GM19467 (cell line): ENCODE results near the gene MUC6.
"Not testable (repeated sequence)": the region's sequence is repeated elsewhere in the genome, so short reads cannot be mapped to it uniquely, and the experiment has no call there.

Experiments used
- ATAC-seq: cut with Tn5 transposase; IDR thresholded peaks from one replicate; pipeline ENCODE4 v1.9.1; 2021; ENCODE audit warnings: mild to moderate bottlenecking, moderate library complexity; ENCODE audit not compliant: unreplicated experiment

Gene MUC6

DNA sequence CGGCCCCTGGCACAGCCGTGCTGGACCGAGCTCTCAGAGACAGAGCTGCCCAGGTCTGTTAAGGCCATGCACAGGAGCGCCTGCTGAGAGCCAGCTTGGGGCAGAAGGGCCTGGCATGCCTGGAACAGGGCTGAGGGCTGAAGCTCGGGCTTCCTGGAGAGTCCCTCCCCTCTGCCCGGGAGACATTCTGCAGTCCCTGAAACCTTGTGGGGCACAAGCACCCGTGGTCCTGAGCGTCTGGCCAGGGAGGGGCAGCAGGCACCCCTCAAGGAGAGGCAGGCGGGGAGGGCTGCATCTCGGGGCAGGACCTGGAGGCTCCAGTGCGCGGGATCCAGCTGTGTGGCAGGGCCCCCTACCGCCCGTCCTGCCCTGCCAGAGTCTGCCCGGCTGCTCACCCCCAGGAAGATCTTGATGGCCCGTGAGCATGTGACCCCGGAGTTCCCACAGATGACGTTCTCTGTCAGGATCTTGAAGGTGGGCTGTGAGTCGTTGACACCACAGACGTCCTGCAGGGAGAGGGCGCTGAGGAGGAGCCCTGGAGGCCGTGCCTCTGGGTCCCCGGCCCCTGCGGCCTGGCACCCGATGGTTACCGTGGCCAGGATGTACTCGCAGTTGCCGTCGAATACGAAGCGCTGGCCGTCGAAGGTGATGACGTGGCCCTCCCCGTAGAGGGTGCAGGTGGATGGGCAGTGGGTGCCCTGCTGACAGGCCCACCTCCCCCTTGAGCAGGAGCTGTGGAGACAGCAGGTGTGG is 10.9 kb downstream of the MUC6 start:
- no peak for ATAC-seq

DNA sequence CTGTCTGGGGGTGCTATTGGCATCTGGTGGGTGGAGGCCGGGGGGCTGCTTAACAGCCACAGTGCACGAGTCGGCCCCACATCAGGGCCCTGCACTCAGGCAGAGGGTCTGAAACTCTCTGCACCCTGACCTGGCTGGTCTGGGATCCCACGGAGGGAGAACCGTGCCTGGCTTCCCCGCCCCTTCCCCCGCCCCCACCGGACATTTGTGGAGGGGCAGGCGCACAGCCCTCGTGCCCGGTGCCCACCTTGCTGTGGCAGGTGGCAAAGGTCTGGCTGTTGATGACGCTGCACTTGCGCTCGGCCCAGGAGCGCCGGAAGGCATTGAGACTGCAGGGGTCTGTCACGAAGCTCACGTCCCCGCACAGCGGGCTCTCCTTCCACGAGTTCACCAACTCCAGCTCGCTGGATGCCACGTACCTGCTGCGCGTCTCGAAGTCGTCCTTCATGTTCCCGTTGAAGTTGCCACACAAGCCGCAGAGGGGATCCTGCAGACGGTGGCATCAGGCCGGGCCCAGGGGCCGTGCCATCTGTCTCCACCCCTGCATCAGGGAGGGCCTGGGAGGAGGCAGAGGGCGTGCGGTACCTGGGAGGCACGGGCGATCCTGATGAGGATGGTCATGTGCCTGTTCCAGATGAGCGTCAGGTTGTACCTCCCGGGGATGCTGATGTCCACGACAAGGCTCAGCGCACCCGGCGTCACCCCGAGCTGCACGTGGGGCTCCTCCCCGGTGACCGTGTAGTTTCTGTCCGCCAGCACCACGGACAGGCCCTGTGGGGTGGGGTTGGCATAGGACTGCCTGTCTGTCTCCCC is 11.7 kb downstream of the MUC6 start:
- no peak for ATAC-seq

DNA sequence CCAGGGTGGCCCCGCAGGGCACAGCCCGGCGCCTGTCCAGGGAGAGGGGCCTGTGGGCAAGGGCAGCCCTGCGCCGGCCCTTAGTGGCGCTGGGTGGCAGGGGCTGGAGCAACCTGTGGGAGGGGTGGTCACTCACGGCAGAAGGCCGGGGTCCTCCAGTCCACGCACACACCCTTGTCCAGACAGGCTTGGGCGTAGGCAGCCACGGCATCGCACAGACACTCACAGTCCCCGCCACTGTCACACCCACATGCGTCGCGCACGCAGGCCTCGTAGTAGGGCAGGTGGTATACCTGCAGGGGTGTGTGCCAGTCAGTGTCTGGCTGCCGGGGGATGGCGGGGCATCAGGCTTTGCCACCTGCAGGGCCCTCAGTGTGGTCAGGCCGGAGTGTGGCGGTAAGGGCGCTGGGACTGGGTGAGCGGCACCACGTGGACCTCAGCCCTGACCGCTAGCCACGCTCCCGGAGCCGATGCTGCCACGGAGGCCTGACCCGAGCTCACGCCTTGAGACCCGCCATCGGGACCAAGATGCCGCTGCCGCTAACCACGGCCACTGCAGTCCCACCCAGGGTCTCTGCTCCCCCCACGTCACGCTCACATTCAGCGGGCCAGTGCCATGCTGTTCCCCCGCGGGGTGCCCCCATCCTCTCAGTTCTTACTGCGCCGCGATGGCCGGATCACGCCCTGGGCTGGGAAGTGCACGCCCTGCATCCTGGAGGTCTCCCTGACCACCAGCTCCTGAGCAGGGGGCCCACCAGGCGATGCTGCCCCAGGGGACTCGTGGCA is 12.5 kb downstream of the MUC6 start:
- ATAC-seq = no peak

DNA sequence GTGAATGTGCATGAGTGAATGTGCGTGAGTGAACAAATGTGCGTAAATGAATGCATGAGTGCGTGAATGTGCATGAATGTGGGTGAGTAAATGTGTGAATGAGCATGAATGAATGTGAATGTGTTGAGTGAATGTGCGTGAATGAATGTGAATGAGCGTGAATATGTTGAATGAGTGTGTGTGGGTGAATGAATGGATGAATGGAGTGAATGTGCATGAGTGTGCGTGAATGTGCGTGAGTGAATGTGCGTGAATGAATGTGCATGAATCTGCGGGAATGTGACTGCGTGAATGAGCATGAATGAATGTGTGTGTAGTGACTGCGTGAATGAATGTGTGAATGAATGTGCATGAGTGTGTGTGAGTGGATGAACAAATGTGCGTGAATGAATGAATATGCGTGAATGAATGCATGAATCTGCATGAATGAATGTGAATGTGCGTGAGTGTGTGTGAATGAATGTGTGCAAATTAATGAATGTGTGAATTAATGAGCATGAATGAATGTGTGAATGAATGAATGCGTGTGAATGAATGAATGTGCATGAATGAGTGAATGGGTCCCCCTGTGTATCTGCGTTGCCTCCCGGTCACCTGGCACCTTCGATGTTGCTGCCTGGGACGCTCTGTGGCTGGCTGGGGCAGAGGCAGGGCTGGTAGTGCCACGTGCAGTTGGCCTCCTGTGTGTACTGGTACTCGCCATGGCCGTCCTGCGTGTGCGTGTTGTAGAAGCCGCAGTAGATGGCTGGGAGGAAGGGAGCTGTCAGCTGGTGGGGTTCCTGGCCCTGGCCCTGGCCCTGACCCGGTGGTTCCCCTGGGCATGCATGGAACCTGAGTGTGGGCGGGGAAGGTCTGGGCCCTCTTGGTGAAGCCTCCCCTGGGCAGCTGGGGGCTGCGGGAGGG is 13.4 kb downstream of the MUC6 start:
- no peak for ATAC-seq

DNA sequence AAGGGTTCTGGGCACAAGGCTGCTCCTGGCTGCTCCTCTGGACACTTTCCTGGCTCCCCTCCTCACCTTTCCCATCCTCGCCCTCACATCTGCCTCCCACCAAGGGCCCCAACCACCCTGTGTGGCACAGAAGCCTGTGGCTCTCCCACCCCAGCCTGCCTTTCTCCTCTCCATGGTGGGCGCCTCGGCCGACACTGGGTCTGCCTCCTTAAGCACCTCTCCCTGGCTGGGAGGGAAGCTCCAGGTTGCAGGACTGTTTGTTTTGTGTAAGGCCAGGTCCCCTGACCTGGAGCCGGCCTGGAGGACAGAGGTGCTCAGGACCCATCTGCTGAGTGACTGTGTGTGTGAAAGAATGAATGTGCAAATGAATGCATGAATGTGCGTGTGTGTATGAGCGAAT is 14.1 kb downstream of the MUC6 start:
- ATAC-seq = no peak

DNA sequence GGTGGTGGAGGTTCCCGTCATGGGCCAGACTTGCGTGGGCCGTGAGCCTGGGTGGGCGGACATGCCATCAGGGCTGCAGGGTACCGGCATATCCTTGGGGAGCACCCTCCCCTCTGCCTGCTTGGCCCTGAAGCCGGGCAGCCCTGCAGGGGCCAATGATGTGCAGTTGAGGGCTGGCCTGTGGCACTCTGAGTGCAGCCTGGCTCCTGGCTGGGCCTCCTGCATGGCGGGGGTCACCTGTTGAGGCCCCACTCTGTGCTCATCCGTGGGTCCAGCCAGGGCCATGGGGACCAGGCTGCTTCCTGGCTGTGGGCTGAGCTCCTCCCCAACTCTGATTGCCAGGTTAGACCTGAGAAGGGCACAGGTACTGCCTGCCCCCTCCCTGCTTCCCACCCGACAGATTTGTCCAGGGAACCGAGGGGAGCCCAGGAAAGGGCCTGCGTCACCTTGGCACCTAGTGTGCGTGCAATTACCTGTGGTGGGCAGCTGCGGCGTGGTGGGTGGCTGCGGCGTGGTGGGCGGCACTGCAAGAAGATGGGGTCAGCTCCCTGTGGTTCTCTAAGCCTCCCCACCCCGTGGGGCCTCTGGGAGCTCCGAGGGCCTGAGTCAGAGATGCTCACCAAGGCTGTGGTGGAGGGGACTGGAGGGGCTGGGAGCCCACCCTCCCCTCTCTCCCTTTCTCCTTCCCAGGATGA is 16.2 kb downstream of the MUC6 start:
- ATAC-seq = no peak

DNA sequence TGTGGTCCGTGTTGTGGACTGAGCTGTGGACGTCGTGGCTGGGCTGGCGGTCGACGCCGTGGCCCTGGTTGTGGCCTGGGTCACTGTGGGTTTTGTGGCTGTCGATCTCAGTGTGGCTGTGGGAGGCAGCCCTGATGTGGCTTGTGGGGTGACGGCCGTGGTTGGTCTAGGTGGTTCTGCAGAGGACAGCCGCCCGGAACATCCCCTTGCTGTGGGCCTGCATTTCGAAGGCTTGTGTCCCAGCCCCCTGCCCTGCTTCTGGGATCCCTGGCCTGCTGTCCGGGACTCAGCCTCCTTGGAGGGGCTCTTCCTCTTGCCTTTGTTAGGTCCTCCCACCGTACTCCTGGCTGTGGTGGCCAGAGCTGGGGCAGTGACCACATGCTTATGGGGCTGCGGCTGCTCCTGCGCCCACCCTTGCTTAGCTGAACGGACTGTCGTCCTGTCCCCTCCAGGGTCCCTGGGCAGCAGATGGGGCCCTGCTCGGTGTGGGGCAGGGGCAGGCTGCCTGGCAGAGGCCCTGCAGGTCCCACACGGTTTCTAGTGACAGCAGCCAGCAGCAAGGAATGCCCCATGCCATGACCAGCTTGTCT is 17.1 kb downstream of the MUC6 start:
- ATAC-seq = no peak

DNA sequence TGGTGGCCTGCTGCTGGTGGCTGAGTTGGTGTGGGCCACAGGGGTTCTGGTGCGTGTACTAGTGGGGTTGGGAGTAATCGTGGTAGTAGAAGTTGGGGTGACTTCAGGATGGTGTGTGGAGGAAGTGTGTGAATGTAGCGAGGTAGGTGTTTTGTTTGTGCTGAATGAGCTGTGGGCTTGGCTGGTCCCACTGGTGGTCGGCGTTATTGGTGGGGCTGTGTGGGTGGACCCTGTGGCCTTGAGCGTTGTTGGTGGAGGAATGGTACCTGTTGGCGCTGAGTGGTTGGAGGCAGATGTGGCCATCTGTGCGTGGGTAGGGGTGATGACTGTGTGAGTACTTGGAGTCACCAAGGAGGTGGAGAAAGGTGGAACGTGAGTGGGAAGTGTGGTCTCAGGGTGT is 18.4 kb downstream of the MUC6 start:
- ATAC-seq = no peak

DNA sequence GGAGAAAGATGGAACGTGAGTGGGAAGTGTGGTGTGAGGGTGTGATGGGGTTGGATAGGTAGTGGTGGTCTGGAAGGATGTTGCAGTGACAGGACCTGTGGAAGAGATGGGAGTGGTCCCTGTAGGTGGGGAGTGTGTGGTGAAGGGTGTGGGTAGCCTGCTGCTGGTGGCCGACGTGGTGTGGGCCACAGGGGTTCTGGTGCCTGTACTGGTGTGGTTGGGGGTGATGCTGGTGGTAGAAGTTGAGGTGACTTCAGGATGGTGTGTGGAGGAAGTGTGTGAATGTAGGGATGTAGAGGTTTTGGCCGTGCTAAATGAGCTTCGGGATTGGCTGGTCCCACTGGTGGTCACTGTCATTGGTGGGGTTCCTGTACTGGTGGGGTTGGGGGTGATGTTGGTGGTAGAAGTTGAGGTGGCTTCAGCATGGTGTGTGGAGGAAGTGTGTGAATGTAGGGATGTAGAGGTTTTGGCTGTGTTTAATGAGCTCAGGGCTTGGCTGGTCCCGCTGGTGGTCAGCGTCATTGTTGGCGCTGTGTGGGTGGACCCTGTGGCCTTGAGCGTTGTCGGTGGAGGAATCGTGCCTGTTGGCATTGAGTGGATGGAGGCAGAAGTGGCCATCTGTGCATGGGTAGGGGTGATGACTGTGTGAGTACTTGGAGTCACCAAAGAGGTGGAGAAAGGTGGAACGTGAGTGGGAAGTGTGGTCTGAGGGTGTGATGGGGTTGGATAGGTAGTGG is 19.1 kb downstream of the MUC6 start:
- no peak for ATAC-seq

DNA sequence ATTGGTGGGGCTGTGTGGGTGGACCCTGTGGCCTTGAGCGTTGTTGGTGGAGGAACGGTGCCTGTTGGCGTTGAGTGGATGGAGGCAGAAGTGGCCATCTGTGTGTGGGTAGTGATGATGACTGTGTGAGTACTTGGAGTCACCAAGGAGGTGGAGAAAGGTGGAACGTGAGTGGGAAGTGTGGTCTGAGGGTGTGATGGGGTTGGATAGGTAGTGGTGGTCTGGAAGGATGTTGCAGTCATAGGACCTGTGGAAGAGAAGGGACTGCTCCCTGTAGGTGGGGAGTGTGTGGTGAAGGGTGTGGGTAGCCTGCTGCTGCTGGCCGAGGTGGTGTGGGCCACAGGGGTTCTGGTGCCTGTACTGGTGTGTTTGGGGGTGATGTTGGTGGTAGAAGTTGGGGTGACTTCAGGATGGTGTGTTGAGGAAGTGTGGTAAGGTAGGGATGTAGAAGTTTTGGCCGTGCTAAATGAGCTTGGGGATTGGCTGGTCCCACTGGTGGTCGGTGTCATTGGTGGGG is 19.9 kb downstream of the MUC6 start:
- ATAC-seq = not testable (repeated sequence)

DNA sequence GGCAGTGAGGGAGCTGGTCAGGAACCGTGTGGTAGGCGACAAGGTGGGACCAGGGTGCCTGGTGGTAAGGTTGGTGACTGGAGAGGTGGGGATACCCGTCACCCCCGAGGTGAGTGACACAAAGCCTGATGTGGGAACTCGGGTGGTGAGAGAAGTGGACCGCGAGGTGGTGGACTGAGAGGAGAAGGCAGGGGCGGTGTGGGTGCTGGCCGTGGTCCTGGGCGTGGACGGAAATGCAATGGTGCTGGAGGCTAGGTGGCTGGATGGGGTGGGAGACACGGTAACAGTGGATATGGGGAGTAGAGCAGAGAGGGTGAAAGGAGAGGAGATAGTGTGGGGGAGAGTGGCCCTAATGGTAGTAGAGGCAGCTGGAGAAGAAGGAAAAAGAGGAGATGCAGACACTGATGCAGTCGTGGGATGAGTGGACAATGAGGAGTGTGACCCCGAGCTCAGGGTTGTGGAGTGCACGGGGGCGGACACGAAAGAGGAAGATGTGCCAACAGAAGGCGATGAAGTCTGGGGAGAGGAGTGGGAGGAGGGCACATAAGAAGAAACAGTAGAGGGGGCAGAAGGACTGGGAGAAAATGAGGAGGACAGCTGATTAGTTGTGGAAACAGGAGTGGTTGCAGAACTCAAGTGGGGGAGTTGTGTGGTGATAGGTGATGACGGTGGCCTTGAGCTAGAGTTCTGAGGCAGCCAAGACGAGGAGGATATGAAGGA is 20.5 kb downstream of the MUC6 start:
- no peak for ATAC-seq

DNA sequence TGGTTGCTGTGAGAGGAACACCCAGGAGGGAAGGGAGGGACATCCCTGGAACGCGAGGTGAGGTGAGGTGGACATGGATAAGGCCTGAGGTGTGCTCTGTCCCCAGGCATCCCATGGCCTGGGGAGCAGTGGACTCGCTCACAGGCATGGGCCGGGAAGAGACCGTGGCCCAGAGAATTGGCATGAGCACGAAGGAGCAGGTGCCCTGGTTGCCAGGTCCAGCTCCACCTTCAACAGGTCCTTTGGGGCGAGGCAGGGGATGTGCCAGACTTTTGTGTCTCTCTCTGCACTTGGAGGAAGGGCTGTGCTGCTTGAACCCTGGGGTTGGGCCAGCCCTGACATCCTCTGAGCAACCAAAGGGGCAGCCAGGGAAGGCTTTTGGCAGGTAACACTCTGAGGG is 21.5 kb downstream of the MUC6 start:
- no peak for ATAC-seq

DNA sequence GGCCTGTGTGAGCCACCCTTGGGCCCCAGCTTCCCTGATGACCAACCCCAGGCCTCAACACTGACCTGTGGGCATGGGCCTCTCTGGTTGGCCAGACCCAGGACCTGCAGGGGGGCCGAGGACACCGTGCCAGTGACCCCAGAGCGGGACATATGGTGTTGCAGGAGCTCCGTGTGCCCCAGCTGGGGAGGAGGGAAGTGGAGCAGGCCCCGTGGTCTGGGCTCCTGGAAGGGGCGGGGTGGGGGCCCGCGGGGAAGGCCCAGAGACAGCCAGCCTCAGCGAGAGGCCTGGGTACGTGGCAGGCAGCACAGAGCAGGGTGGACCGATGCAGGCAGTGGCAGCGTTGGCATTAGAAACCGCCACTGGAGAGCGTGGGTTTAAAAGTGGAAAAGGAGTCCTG is 22.2 kb downstream of the MUC6 start:
- no peak for ATAC-seq

DNA sequence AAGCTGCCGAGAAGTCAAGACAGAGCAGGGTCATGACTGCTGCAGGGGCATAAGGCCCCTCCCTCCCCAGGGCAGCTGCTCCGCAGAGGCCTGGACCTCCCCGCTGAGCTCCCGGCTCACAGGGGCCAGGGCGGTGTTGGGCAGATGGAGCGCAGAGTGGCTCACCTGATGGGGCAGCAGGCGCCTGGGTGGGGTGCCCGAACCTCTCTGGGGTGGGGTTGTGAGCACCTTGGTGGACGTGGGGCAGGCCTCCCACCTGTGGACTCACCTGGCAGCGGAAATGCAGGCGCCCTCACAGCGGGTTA is 22.9 kb downstream of the MUC6 start:
- no peak for ATAC-seq

DNA sequence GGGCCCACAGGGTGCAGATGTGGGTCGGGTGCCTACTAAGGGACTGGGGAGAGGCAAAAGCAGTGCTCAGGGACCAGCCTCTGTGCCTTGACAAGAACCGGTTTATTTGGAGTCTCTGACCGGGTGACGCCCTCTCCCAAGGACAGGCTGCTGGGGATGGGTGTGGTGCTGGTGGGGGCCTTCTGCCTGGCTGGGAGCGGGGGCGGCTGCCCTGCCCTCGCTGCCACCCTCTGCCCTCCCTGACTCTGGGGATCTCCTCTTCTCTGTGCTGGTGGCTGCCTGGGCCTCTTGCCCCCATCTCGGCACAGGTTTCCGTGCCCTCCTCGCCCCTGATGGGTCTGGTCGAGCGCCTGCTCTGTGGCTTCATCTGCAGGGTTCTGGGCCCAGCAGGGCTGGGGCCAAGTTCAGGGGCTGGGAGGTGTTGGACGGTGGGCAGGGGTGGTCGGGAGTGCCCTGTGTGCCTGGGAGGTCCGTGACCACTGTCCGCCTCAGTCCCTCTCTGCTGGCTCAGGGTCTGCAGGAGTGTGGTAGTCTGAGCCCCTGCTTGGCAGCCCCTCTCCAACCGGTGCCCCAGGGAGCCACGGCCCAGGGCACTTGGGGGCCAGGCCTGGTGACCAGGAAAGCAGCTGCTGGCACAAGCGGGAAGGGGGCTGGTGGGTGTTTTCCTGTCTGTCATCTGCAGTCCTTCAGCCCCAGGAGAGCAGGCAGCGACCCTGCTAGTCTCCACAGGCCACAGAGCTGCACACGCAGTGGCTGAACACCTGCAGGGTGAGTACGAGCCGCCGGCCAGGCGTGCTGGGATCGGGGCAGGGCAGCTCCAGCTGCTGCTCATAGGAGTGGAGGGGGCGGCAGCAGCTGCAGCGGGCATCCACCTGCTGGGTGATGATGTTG is 23.5 kb downstream of the MUC6 start:
- ATAC-seq = no peak

DNA sequence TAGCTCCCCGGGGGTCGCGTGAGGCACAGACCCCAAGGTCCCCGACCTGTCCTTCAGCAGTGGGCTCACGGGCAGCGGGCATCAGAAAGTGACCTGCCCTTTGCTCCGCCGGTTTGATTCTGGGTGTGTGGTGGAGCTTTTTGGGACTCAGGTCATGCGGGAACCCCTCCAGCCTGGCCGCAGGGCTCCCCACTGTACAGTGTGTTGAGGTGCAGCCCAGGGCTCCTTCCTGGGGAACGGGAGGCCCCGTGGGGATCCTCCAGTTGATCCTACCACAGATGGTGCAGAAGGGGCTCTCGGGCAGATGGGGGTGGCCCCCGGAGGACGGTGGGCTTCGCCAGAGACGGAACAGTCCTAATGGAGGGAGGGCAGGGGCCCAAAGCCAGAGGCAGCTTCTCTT is 24.2 kb downstream of the MUC6 start:
- no peak for ATAC-seq

DNA sequence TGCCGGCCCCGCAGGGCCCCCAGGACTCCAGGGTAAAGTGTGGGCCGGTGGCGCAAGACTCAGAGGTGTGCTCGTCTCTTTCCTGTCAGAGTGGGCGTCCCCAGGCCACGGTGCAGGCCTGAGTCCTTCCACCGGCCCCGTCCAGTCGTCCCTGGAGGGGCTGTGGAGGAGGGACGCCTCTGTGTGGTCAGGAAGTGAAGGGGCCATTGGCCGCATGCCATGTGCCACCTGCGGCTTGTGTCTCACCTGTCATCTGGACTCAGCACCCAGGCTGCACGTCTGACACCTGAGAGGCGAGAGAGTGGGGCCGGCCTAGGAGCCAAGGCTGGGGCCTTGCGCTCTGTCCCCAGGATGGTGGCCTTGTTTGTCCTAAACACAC is 25.2 kb downstream of the MUC6 start:
- no peak for ATAC-seq
